H1 (cell line): ENCODE measurements around the gene SMTN.
A peak's percentile ranks its signal among the peaks of the same experiment; 100 is the strongest.

Experiments
- CREB1 ChIP-seq: IDR thresholded peaks from 2 replicates; pipeline ENCODE4 v1.6.1; 2012; ENCODE audit warnings: inconsistent platforms
- CTCF ChIP-seq, 3 experiments: IDR thresholded peaks; 1 replicate in 2 of 3; 2 replicates in 1 of 3; pipeline versions ENCODE4 v1.5.1 to v1.6.1; 2011; ENCODE audit warnings: low read length in 3 of 3, mild to moderate bottlenecking in 3 of 3, inconsistent platforms in 2 of 3, low read depth in 1 of 3, moderate library complexity in 1 of 3; ENCODE audit not compliant: insufficient read depth in 1 of 3; ENCODE audit errors: control extremely low read depth in 1 of 3
- EP300 ChIP-seq, 2 experiments: IDR thresholded peaks; 1 replicate in 1 of 2; 2 replicates in 1 of 2; pipeline ENCODE4 v1.6.1; 2011 to 2012; ENCODE audit warnings: low read depth in 2 of 2, low read length in 2 of 2, mild to moderate bottlenecking in 2 of 2, borderline replicate concordance in 1 of 2, inconsistent platforms in 1 of 2, moderate library complexity in 1 of 2
- HDAC6 ChIP-seq: IDR thresholded peaks from one replicate; pipeline ENCODE4 v1.7.1; 2012; ENCODE audit warnings: low read depth, mild to moderate bottlenecking, inconsistent platforms, low read length, moderate library complexity
- JUND ChIP-seq: IDR thresholded peaks from 2 replicates; pipeline ENCODE4 v1.6.1; 2011; ENCODE audit warnings: mild to moderate bottlenecking, improper control_type of control experiment, low read length
- KDM5A ChIP-seq: fragments of 200-600 bp; IDR thresholded peaks from 2 replicates; pipeline ENCODE4 v1.7.1; 2012; ENCODE audit warnings: mild to moderate bottlenecking, low read length, inconsistent platforms, mixed read lengths
- POLR2A ChIP-seq, 2 experiments: IDR thresholded peaks; 1 replicate in 1 of 2; 2 replicates in 1 of 2; pipeline ENCODE4 v1.6.1; 2011; ENCODE audit warnings: low read depth in 2 of 2, low read length in 2 of 2, mild to moderate bottlenecking in 2 of 2; ENCODE audit errors: control extremely low read depth in 1 of 2
- RAD21 ChIP-seq, 2 experiments: IDR thresholded peaks in 1 of 2; conservative IDR thresholded peaks in 1 of 2; 2 replicates each; pipeline ENCODE4 v1.6.1; 2011; ENCODE audit warnings: low read depth in 2 of 2, low read length in 2 of 2, improper control_type of control experiment in 1 of 2, inconsistent platforms in 1 of 2, mild to moderate bottlenecking in 1 of 2, moderate library complexity in 1 of 2

GRCh38 chr22:31106001-31106571 lies 25.0 kb downstream of the SMTN start:
- TF ChIP-seq POLR2A (IDR thresholded peaks at IDR 0.05; ENCODE audit: control extremely low read depth in 1 of 2, low read depth in 2 of 2, low read length in 2 of 2) (no peak), KDM5A (no peak), RAD21 (IDR thresholded peaks at IDR 0.05 in 1 of 2, conservative IDR thresholded peaks at IDR 0.05 in 1 of 2; ENCODE audit: low read depth in 2 of 2, low read length in 2 of 2) (peak in 1 of 2 experiments; percentile 28; a peak in 1 of 4 replicates), EP300 (IDR thresholded peaks at IDR 0.05; ENCODE audit: borderline replicate concordance in 1 of 2, low read depth in 2 of 2, low read length in 2 of 2) (no peak), HDAC6 (no peak), JUND (no peak), CTCF (IDR thresholded peaks at IDR 0.05; ENCODE audit: control extremely low read depth in 1 of 3, insufficient read depth in 1 of 3, low read depth in 1 of 3, low read length in 3 of 3) (peak in 2 of 3 experiments; percentile 7 to 23; a peak in 1 of 4 replicates), CREB1 (no peak)
